Measurements from ENCODE around the gene ZNF567. TPM values are rescaled to one million over a fixed set of nuclear protein-coding genes. Genes with fewer than 3 reads are reported as not detected.

ZNF567 gene
- total RNA-seq = 1 to 10 TPM; 6.0 to 6.8 TPM

DNA sequence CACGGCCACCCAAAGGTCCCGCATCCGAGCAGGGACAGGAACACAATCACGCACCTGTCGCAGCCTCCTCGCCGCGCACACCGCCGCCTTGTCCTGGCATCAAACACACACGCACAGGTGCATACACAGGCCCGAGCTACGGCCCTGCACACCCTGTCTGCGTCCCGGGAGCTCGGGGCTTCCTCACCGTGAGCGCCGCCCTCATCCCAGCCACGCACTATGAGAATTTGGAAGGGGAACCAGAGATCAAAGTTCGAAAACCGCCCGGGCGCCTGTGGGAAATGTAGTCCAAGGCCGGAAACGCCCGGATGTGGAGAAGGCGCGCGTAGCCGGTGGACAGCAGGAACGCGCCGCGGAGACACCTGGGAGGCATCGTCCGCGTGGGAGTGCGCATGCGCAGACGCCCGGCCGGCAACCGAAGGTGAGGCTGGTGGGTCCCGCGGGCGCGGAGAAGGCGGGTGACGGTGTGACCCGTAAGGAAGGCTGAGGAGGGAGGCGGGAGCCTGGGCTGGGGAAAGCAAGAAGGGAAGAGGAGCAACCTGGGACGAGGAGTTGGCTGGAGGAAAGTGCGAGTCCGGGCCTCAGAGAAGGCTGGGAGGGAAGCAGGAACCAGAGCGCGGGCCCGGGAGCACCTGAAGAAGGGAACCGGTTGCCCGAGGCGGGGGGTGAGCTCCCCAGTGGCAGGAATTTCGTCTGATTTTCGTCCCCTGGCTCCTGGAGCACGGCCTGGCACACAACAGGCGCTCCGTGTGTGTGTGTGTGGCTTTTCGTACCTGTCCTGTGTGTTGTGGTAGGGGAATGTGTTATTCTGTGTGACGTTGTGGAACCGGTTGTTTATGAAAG, at the start of gene ZNF567:
Gene ZNF567 (plus strand): TSS at position 399 of the 843 bp plus-strand sequence. CDS start 7,256 bp downstream, outside the sequence.
- Mint-ChIP-seq H3K4me1 (ENCODE audit: low read depth) (peaks cover 26% of the 10 kb centered on the region), H3K27ac (peak within 1 kb of the TSS; percentile 90), H3K9me3 (peaks cover 15% of the 10 kb centered on the region), H3K4me3 (peak within 1 kb of the TSS; percentile 88), H3K36me3 (ENCODE audit: low read depth) (peaks cover 59% of the 10 kb centered on the region), H3K27me3 (ENCODE audit: low read depth) (no peaks in the 10 kb centered on the region)
- intact Hi-C loops (cut with micrococcal nuclease) = loop anchor here (1.0 to 5.0 kb wide), 9 partner anchors 21 to 472 kb away; partner anchors contain the start of genes ZFP82, ZNF146, ZNF260 and ZNF345
- CTCF ChIA-PET = no interaction called here
- peak; percentile 98 for DNase-seq

GRCh38 chr19:36638862-36639510, 48.4 kb upstream of the ZNF567 start:
- DNase-seq = no peak
- CTCF ChIA-PET = no interaction called here
- no peaks in the 10 kb centered on the region for H3K27me3 Mint-ChIP-seq (ENCODE audit: low read depth)
- H3K9me3 Mint-ChIP-seq = peaks cover 67% of the 10 kb centered on the region
- H3K36me3 Mint-ChIP-seq (ENCODE audit: low read depth) = peaks cover 72% of the 10 kb centered on the region
- no peak overlapping the region for H3K4me3 Mint-ChIP-seq
- intact Hi-C loops (cut with micrococcal nuclease) = no loop called here
- no peaks in the 10 kb centered on the region for H3K4me1 Mint-ChIP-seq (ENCODE audit: low read depth)
- H3K27ac Mint-ChIP-seq = no peak overlapping the region

- Mint-ChIP-seq H3K4me1 (ENCODE audit: low read depth) (no peaks in the 10 kb centered on the region), H3K9me3 (peaks cover 44% of the 10 kb centered on the region)
- intact Hi-C loops (cut with micrococcal nuclease) = no loop called here
These were observed 40.7 kb upstream of the ZNF567 start for GRCh38 chr19:36646746-36647145.

DNA sequence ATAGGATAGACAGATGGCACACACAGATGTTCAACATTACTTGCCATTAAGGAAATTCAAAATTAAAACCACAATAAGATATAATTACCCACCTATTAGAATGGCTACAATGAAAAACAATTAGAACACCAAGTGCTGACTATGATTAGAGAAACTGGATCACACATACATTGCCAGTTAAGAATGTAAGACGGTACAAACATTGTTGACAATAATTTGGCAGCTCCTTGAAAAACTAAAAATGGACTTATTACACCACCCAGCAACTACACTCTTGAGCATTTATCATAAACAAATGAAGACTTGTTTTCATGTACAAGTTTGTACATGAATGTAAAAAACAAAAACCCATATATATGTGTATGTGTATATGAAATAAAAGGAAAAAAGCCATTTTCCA, 34.5 kb upstream of the ZNF567 start:
- DNase-seq = no peak
- Mint-ChIP-seq H3K36me3 (ENCODE audit: low read depth) (peaks cover 66% of the 10 kb centered on the region), H3K27me3 (ENCODE audit: low read depth) (no peaks in the 10 kb centered on the region), H3K9me3 (peaks cover 44% of the 10 kb centered on the region), H3K4me1 (ENCODE audit: low read depth) (no peaks in the 10 kb centered on the region), H3K27ac (no peak overlapping the region), H3K4me3 (no peak overlapping the region)
- intact Hi-C loops (cut with micrococcal nuclease) = no loop called here
- CTCF ChIA-PET = no interaction called here

More at GRCh38 chr19:36646746-36647145, 40.7 kb upstream of the ZNF567 start:
- Mint-ChIP-seq H3K27ac (no peak overlapping the region), H3K27me3 (ENCODE audit: low read depth) (no peaks in the 10 kb centered on the region), H3K4me3 (no peak overlapping the region), H3K36me3 (ENCODE audit: low read depth) (peaks cover 67% of the 10 kb centered on the region)
- no peak for DNase-seq
- CTCF ChIA-PET = no interaction called here

- H3K27ac Mint-ChIP-seq = no peak overlapping the region
- H3K4me3 Mint-ChIP-seq = peak overlapping the region; percentile 91
- H3K27me3 Mint-ChIP-seq (ENCODE audit: low read depth) = no peaks in the 10 kb centered on the region
- CTCF ChIA-PET = no interaction called here
- H3K4me1 Mint-ChIP-seq (ENCODE audit: low read depth) = peaks cover 20% of the 10 kb centered on the region
- DNase-seq = no peak
- intact Hi-C loops (cut with micrococcal nuclease) = loop anchor here (1.0 to 5.0 kb wide), 6 partner anchors 21 to 801 kb away; partner anchors contain the start of genes ZNF345, ZNF382, ZNF567 and ZNF569
- peaks cover 41% of the 10 kb centered on the region for H3K9me3 Mint-ChIP-seq
- peaks cover 58% of the 10 kb centered on the region for H3K36me3 Mint-ChIP-seq (ENCODE audit: low read depth)
These were observed 21.6 kb upstream of the ZNF567 start for GRCh38 chr19:36665832-36666231.

DNA sequence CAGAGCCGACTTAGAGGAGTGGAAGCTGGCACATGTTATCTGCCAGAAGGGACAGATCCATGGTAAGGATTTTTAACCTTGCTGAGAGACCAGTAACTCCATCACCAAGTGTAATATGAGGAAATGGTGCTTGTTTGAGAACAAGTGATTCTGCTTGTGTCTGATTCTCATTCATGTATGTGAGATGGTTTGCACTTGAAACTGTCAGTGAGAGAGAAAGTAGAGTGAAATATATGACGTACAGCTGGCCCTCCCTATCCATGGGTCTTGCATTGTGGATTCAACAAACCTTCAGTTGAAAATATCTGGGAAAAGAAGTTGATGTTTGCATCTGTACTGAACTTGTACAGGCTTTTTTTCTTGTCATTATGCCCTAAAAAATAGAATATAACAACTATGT, 18.8 kb upstream of the ZNF567 start:
- intact Hi-C loops (cut with micrococcal nuclease) = loop anchor here (5.0 kb wide), 2 partner anchors 104 to 799 kb away; partner anchors contain the start of genes ZNF569, ZNF570 and ZNF850
- Mint-ChIP-seq H3K27ac (no peak overlapping the region), H3K27me3 (ENCODE audit: low read depth) (no peaks in the 10 kb centered on the region), H3K4me3 (peak overlapping the region; percentile 33), H3K36me3 (ENCODE audit: low read depth) (peaks cover 56% of the 10 kb centered on the region), H3K4me1 (ENCODE audit: low read depth) (peaks cover 20% of the 10 kb centered on the region), H3K9me3 (peaks cover 43% of the 10 kb centered on the region)
- CTCF ChIA-PET = no interaction called here
- DNase-seq = no peak

DNA sequence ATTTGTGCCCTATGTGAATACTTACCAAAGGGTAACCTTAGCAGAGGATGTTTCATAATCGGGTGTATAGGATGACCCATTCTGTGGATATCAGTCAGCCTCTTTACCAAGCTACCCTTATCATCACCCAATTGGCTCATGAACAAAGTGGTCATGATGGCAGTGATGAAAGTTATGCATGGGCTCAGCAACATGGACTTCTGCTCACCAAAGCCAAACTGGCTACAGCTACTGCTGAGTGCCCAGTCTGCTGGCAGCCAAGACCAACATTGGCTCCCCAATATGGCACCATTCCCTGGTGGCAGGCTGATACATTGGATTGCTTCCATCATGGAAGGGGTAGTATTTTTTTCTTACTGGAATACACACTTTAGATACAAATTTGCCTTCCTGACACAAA, 15.0 kb upstream of the ZNF567 start:
- intact Hi-C loops (cut with micrococcal nuclease) = no loop called here
- CTCF ChIA-PET = no interaction called here

DNA sequence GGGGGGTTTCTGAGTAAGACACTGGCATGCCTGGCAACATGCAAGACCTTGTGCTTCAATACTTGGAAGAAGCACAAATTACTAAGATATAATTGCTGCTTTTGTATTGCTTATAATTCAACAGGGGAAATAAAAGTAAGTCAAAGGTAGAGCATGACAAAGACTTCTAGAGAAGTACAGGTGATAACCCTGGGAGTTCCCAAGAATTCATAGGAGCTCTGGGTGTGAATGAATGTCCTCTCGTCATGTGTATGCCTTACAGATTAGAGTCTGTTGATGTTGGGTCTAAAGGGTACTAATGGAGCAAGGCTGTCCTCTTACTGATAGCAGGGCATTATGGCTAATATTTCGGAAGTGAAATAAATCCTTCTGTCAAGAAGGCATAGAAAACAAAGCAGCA, 13.2 kb upstream of the ZNF567 start:
- no peaks in the 10 kb centered on the region for H3K4me1 Mint-ChIP-seq (ENCODE audit: low read depth)
- peaks cover 53% of the 10 kb centered on the region for H3K36me3 Mint-ChIP-seq (ENCODE audit: low read depth)
- intact Hi-C loops (cut with micrococcal nuclease) = no loop called here
- peaks cover 40% of the 10 kb centered on the region for H3K9me3 Mint-ChIP-seq
- CTCF ChIA-PET = no interaction called here
- no peak for DNase-seq
- no peak overlapping the region for H3K27ac Mint-ChIP-seq
- no peak overlapping the region for H3K4me3 Mint-ChIP-seq
- H3K27me3 Mint-ChIP-seq (ENCODE audit: low read depth) = no peaks in the 10 kb centered on the region

More for the DNA sequence above, 15.0 kb upstream of the ZNF567 start:
- H3K27me3 Mint-ChIP-seq (ENCODE audit: low read depth) = no peaks in the 10 kb centered on the region
- H3K27ac Mint-ChIP-seq = no peak overlapping the region
- H3K4me3 Mint-ChIP-seq = no peak overlapping the region
- peaks cover 40% of the 10 kb centered on the region for H3K36me3 Mint-ChIP-seq (ENCODE audit: low read depth)
- H3K9me3 Mint-ChIP-seq = peaks cover 35% of the 10 kb centered on the region
- no peak for DNase-seq
- peaks cover 5% of the 10 kb centered on the region for H3K4me1 Mint-ChIP-seq (ENCODE audit: low read depth)

DNA sequence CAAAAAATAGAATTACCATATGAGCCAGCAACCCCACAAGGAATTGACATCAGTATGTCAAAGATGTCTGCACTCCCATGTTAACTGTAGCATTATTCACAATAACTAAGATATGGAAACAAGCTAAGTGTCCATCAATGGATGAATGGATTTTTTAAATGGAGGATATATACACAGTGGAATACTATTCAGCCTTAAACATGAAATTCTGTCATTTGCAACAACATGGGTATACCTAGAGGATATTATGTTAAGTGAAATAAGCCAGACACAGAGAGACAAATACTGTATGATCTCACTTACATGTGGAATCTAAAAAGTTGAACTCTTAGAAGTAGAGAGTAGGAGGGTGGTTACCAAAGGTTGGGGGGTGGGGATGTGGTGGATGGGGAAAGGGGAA, 8.0 kb upstream of the ZNF567 start:
- H3K27me3 Mint-ChIP-seq (ENCODE audit: low read depth) = no peaks in the 10 kb centered on the region
- H3K4me1 Mint-ChIP-seq (ENCODE audit: low read depth) = peaks cover under 1% of the 10 kb centered on the region
- H3K9me3 Mint-ChIP-seq = peaks cover 35% of the 10 kb centered on the region
- H3K27ac Mint-ChIP-seq = no peak overlapping the region
- H3K36me3 Mint-ChIP-seq (ENCODE audit: low read depth) = peaks cover 59% of the 10 kb centered on the region
- CTCF ChIA-PET = no interaction called here
- intact Hi-C loops (cut with micrococcal nuclease) = no loop called here
- no peak overlapping the region for H3K4me3 Mint-ChIP-seq
- DNase-seq = no peak

DNA sequence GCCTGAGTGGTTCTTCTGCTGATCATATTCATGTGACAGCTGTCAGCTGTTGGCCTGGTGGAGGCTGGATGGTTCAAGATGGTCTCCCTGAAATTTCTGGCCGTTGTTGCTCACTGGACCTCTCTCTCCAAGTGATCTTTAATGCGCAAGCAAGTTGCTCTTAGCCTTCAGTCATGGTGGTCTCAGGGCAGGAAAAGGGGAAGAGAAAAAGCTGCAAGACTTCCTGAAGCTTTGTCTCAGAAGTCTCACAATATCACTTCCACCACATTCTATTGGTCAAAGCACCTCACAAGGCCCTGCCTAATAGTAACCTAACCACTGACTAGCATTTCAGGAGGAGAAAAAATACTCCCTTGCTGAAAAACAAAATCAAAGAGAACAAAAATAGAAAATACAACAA, 1.6 kb upstream of the ZNF567 start:
- Mint-ChIP-seq H3K9me3 (peaks cover 14% of the 10 kb centered on the region), H3K4me1 (ENCODE audit: low read depth) (peaks cover 26% of the 10 kb centered on the region), H3K27me3 (ENCODE audit: low read depth) (no peaks in the 10 kb centered on the region), H3K36me3 (ENCODE audit: low read depth) (peaks cover 59% of the 10 kb centered on the region), H3K27ac (no peak overlapping the region), H3K4me3 (peak overlapping the region; percentile 88)
- intact Hi-C loops (cut with micrococcal nuclease) = loop anchor here (2.0 to 5.0 kb wide), 2 partner anchors 86 to 165 kb away; partner anchors contain the start of genes ZNF345 and ZNF850
- DNase-seq = no peak
- CTCF ChIA-PET = no interaction called here

GRCh38 chr19:36686365-36687213, 823 bp upstream of the ZNF567 start:
- H3K27ac Mint-ChIP-seq = peak overlapping the region; percentile 90
- CTCF ChIA-PET = no interaction called here
- H3K4me1 Mint-ChIP-seq (ENCODE audit: low read depth) = peaks cover 26% of the 10 kb centered on the region
- H3K27me3 Mint-ChIP-seq (ENCODE audit: low read depth) = no peaks in the 10 kb centered on the region
- DNase-seq = no peak
- peak overlapping the region; percentile 88 for H3K4me3 Mint-ChIP-seq
- intact Hi-C loops (cut with micrococcal nuclease) = loop anchor here (1.0 to 5.0 kb wide), 9 partner anchors 20 to 471 kb away; partner anchors contain the start of genes ZFP82, ZNF146, ZNF260 and ZNF345
- peaks cover 15% of the 10 kb centered on the region for H3K9me3 Mint-ChIP-seq
- H3K36me3 Mint-ChIP-seq (ENCODE audit: low read depth) = peaks cover 58% of the 10 kb centered on the region

- peaks cover 26% of the 10 kb centered on the region for H3K4me1 Mint-ChIP-seq (ENCODE audit: low read depth)
- peaks cover 15% of the 10 kb centered on the region for H3K9me3 Mint-ChIP-seq
- peaks cover 62% of the 10 kb centered on the region for H3K36me3 Mint-ChIP-seq (ENCODE audit: low read depth)
- DNase-seq = peak; percentile 8
- CTCF ChIA-PET = no interaction called here
- H3K27me3 Mint-ChIP-seq (ENCODE audit: low read depth) = no peaks in the 10 kb centered on the region
- peak overlapping the region; percentile 88 for H3K4me3 Mint-ChIP-seq
- peak overlapping the region; percentile 90 for H3K27ac Mint-ChIP-seq
- intact Hi-C loops (cut with micrococcal nuclease) = loop anchor here (5.0 kb wide), 1 partner anchor 84 kb away; the partner anchor contains the start of gene ZNF850
These were observed 646 bp downstream of the ZNF567 start for GRCh38 chr19:36688058-36688457.
